Neural progenitor cell (in vitro differentiated cells): Measurements from ENCODE around the gene SLC2A14.
"Not testable (repeated sequence)": the region's sequence is repeated elsewhere in the genome, so short reads cannot be mapped to it uniquely, and the experiment has no call there.

Experiments used
- EZH2 ChIP-seq: fragments of 200-600 bp; sonication (generic); IDR thresholded peaks from 2 replicates; pipeline ENCODE4 v1.6.1; 2017; ENCODE audit warnings: antibody characterized with exemption, mild to moderate bottlenecking, moderate library complexity
- EZH2phosphoT487 ChIP-seq: fragments of 200-600 bp; sonication (generic); IDR thresholded peaks from 2 replicates; pipeline ENCODE4 v1.6.1; 2017; ENCODE audit warnings: antibody characterized with exemption
- TF ChIP-seq, protein P1 (sequence below): fragments of 200-600 bp; sonication (generic); IDR thresholded peaks from 2 replicates; pipeline ENCODE4 v1.5.1; 2017; ENCODE audit warnings: antibody characterized with exemption, mild to moderate bottlenecking

DNA sequence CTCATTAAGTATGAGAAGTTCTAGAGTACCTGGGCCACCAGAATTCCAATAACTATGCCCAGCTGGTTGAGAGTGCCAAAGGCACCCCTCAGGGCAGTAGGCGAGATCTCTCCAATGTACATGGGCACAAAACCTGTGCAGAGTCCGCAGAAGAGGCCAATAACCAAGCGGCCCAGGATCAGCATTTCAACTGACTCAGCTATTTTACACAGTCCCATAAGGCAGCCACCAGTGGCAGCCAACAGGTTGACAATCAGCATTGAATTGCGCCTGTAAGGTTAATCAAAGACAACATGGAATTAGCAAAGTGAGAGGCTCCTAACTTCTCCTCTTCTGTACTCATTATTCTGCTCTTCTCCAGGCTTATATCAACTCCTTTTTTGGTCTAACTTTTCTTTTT is 43.0 kb downstream of the SLC2A14 start:
- TF ChIP-seq EZH2phosphoT487, EZH2: not testable (repeated sequence)
- TF ChIP-seq, protein P1, sequence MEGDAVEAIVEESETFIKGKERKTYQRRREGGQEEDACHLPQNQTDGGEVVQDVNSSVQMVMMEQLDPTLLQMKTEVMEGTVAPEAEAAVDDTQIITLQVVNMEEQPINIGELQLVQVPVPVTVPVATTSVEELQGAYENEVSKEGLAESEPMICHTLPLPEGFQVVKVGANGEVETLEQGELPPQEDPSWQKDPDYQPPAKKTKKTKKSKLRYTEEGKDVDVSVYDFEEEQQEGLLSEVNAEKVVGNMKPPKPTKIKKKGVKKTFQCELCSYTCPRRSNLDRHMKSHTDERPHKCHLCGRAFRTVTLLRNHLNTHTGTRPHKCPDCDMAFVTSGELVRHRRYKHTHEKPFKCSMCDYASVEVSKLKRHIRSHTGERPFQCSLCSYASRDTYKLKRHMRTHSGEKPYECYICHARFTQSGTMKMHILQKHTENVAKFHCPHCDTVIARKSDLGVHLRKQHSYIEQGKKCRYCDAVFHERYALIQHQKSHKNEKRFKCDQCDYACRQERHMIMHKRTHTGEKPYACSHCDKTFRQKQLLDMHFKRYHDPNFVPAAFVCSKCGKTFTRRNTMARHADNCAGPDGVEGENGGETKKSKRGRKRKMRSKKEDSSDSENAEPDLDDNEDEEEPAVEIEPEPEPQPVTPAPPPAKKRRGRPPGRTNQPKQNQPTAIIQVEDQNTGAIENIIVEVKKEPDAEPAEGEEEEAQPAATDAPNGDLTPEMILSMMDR: not testable (repeated sequence)
